ENCODE data around the gene SUN2. TPM values are rescaled to one million over a fixed set of nuclear protein-coding genes. Genes with fewer than 3 reads are reported as not detected.
A peak's percentile ranks its signal among the peaks of the same experiment; 100 is the strongest.

SUN2 gene
- total RNA-seq, 1 donor from 2014 or later, result 186 TPM

- no peak for DNase-seq (ENCODE audit: low spot score)
These were observed 39.5 kb downstream of the SUN2 start for GRCh38 chr22:38716271-38716670.

DNA sequence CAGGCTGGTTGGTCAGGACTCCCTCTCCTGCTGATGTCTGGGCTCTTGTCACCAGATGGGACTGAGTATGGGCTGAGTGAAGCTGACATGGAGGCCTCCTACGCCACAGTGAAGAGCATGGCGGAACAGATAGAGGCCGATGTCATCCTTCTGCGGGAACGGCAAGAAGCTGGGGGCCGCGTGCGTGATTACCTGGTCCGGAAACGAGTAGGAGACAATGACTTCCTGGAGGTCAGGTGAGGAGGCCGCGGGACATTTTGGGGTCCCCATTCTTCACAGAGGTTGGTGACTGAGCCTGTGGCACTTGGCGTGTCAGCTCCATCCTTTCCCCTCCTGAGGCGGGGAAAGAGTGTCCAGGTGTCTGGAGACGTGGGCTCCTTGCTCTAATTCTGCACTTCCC, 39.9 kb downstream of the SUN2 start:
- no peak for DNase-seq (ENCODE audit: low spot score)

DNA sequence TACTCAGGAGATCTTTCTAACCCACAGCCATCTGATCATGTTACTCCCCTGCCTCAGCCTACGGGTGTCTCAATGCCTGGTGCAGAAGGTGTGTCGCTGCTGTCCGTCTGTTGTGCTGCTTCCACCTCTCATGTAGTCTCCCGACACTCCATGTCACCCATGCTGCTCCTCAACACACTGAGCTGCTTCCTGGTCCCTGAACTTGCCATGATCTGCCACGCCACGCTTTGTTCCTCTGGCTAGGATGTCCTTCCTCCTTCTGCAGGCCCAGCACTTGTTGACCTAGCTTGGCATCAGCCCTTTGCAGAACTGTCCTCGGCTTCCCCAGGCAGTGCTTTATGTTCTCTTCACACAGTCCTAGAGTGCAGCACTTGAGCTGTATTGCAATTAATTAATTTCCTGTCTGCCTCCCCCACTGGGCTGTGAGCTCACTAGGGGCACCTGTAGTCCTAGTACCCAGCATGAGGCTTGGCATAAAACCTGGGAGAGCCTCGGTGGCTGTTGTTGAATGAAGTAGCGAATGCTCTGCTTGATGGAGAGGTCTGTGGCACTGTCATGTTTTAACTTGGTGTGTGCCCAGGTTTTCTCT, 40.5 kb downstream of the SUN2 start:
- no peak for DNase-seq (ENCODE audit: low spot score)

- no peak for DNase-seq (ENCODE audit: low spot score)
These were observed 41.9 kb downstream of the SUN2 start for GRCh38 chr22:38713921-38714320.

DNA sequence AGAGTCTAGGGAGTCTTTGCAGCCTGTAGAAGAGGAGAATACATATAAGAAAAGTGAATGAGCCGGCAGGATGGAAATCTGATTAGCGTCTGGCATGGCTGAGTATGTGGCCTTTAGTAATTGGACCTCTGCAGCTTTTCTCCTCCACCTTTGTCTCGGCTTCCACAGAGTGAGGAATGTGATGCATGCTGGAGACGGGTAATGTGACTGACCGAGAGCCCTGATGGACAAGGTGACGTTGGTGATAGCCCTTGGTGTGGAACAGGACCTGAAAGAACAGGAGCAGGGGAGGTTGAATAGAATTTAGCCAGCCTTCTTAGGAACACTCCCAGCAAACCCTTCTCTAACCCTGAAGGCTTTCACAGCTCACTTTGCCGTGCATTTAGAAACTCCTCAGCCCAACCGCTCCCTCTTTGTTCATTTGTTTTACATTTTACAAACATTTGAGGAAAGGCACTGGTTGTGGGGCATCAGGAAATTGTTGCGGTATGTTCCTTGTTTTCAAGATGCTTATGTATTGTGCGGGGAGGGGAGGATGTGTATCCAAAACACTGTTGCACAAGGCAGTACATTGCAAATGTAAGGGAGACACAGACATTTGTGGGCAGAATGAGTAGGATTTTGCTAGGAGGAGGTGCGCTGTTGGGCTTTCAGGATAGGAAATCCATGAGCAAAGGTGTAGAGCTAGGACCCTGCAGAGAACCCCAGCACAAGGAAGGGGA, 43.2 kb downstream of the SUN2 start:
- DNase-seq (ENCODE audit: low spot score), result no peak

DNA sequence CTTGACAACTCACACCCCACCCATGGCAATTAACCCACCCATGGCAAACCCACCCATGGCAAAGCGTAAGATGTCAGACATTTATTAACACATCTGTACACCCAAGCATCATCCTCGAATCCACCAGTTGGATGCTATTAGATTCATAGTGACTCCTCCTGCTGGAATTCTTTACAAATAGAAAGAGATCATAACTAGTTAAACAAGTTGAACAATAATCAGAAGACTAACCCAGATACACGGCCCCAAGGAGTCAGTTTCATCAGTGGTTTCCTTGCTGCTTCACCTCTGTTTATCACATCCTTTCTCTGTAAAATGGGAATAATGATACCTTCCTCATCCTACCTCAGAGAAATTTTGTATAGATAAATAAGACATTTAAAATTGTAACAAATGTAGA, 44.9 kb downstream of the SUN2 start:
- no peak for DNase-seq (ENCODE audit: low spot score)

DNA sequence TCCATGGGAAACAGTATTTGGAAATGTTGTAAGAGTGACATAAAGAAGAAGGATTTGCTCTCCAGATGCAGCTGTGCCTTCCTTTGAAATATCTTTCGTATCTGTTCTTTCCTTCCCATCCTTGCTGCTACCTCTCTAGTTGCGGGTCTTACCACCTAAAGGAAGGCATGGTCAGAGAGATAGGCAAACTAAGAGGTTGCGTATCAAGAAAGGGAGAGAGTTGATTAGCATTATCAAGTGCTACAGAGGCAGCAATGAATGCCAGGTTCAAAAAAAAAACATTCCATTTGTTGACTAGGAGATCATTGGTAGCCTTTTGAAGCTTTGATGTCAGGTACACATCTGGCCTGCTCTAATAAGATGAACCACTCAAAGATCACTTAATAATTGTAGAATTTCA, 45.4 kb downstream of the SUN2 start:
- no peak for DNase-seq (ENCODE audit: low spot score)

- DNase-seq (ENCODE audit: low spot score), result no peak
These were observed 46.5 kb downstream of the SUN2 start for GRCh38 chr22:38709306-38709705.

DNA sequence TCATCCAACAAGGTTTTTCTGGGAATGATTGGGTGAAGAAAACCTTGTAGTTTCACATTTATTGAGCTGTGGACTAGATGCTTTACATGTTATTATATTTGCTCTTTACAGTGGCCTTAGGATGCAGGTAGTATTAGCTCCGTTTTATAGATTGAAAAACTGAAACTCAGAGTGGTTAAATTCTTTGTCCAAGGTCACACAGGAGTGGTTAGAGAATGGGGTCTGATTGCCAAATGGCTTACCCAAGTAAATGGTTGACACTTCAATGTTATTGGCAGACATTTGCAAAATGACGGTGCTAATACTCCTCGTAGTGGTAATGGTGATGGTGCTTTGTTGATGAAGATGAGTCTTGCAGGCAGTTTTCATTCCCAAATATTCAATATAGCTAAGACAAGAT, 47.8 kb downstream of the SUN2 start:
- DNase-seq (ENCODE audit: low spot score), result no peak

DNA sequence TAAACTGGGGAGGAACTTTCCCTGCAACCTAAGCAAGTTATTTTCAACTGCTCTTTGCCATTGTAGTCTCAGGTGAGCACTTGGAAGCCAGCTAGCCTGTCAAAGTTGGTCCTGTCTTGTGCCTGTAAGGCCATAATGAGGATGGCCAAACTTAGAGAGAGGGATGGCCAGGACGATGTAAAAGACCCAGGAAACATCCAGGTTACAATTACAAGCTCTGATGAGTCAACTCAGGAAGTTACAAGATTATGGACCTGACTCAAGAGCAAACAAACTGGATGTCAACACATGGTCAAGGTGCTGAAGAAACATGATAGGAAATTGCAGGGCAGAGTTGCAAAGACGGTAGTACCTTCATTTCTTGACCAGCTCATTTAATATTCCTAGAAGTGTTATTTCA, 48.5 kb downstream of the SUN2 start:
- DNase-seq (ENCODE audit: low spot score), result no peak

DNA sequence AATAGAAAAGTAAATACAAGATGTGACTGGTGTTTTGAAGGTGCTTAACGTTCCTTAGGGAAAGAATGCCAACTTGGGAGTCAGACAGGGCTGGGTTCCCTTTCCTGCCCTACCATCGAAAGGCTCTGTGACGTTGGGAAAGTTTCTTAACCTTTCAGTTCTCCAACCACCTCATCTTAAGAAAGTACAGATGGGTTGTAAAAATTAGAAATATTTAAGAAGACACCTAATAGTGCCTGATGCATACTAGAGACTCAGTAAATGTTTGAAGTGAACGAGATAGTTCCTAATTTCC, 49.0 kb downstream of the SUN2 start:
- no peak for DNase-seq (ENCODE audit: low spot score)

GRCh38 chr22:38706101-38706900, 49.5 kb downstream of the SUN2 start:
- peak; percentile 64 for DNase-seq (ENCODE audit: low spot score)

DNA sequence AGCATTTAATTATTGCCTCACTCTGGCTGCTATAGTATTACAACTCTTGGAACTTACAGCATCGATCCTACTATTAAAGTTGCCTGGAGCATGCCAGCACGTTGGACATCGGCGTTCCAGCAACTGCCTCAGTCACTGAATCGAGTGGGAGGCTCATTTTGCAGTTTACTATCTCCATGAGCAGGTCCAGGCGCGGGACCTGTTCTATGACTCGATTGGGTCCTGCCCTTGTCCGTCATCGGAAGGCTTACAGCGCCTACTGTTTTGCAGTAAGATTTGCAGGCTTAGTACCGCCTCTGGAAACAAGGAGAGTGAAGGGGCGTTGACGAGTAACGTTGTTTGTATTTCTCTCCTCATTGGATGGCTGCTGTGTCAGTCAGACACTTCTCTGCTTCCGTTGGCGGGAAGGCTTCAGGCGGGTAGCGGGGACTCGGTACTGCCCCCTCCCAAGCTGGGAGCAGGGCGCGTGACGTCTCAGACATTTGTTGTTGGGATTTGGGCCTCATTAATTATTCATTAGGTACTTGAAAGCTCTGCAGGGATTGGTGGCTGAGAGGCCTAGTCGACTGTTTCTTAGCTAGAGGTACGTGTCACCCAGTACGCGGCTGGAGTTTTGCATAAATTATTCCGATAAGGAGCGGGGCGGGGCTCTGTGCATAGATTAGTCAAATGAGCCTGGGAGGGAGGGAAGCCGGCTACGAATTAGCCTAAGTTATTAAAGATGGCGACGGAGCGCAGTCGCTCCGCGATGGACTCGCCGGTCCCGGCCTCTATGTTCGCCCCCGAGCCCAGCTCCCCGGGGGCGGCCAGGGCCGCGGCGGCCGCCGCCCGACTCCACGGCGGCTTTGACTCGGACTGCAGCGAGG, 50.3 kb downstream of the SUN2 start, which contains the start of gene GTPBP1:
Gene GTPBP1 (plus strand): TSS at position 710 of the 866 bp plus-strand sequence. CDS start 12 bp downstream, at position 722.
- peak; percentile 99 for DNase-seq (ENCODE audit: low spot score)

- DNase-seq (ENCODE audit: low spot score), result no peak
These were observed 51.1 kb downstream of the SUN2 start for GRCh38 chr22:38704654-38705234.

GRCh38 chr22:38700789-38701628, 54.8 kb downstream of the SUN2 start, which contains the start of gene JOSD1:
TSS of gene JOSD1 (minus strand) at chr22:38700943. CDS start at chr22:38699987, 956 bp downstream.
- DNase-seq (ENCODE audit: low spot score), result peak; percentile 96

DNA sequence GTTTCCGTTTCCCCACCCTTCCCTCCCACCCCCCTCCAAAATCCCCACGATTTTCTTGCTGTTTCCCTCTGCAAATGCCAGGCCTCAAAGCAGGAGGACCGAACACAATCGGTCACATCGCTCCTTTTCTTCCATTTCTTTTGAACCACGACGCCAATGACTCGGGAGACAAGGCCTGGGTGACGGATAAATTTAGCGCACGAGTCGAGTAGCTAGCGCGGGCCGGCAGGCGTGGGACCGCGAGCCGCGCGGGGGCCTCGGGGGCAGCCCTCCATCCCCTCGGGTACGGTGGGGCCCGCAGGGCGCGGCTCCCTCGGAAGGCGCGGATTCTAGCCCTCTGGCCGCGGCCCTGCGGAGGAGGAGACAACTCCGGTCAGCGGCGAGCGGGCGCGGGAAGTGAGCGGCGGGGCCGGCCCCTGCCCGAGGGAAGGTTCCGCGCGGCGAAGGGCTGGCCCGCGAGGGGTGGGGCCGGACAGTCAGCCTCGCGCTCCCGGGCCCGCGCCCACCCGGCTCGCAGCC, 55.5 kb downstream of the SUN2 start:
- DNase-seq (ENCODE audit: low spot score), result peak; percentile 65

DNA sequence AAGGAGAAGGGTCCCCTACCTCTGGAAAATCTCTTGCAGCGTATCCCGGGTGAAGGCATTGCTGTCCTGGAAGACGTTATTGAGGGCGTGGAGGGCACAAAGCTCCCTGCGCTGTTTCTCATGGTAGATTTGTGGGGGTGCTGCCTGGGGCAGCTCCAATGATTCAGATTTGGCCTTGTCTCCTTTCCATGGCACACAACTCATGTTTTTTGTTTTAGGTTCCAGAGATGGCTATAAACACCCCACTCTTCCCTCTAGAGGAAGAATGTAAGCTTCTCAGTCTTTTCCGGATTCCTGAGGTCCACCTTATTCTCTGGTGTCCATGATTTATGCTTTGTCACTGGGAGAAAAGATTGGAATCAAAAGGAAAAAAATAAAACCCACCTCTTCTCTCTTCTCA, 56.0 kb downstream of the SUN2 start:
- DNase-seq (ENCODE audit: low spot score), result no peak

- DNase-seq (ENCODE audit: low spot score), result no peak
These were observed 56.7 kb downstream of the SUN2 start for GRCh38 chr22:38699143-38699542.

GRCh38 chr22:38698407-38699094, 57.2 kb downstream of the SUN2 start:
- DNase-seq (ENCODE audit: low spot score), result no peak
